Skin of body (tissue), 2 donors: ENCODE measurements around the gene NCAPH2. TPM values are rescaled to one million over a fixed set of nuclear protein-coding genes. Genes with fewer than 3 reads are reported as not detected.
"Not testable (repeated sequence)": the region's sequence is repeated elsewhere in the genome, so short reads cannot be mapped to it uniquely, and the experiment has no call there.

ENCODE experiments used
- DNase-seq: peaks from one replicate; lab custom pipeline; 2025; lab: John Stamatoyannopoulos, UW
- total RNA-seq: library from RNA; depleted of rRNA; stranded (reverse); fragments of >200 nt; gene quantifications from one replicate; pipeline ENCODE4 v1.2.3, GENCODE V29; 2014

NCAPH2 gene
- total RNA-seq, 1 donor from 2014 or later, result 29.7 TPM

DNA sequence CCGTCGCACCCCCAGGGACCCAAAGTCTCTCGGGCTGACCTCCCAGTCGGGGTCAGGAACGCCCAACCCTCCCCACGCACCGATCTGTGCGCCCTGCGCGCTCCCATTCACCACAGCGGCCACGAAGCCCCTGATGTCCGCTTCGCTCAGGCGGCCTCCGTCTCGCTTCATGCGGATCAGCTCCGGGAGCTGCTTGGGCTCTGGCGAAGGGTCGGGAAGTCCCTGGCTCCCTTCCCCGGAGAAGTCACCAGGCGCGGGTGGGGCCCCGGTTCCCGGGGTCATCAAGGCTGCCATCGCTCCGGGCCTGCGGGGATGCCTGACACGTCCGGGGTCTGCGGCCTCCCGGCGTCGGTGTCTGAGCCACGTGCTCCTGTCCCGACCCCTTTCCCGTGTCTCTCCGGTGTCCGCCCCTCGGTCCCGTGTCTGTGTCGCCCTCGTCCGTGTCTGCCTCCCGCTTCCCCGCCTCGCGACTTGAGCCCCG is 21.4 kb downstream of the NCAPH2 start:
- DNase-seq, result no peak

- no peak for DNase-seq
Measured at GRCh38 chr22:50529897-50530579, 22.0 kb downstream of the NCAPH2 start, which contains the start of gene TYMP. TYMP (minus strand) TSS chr22:50530012; CDS start chr22:50529709, 303 bp downstream.

DNA sequence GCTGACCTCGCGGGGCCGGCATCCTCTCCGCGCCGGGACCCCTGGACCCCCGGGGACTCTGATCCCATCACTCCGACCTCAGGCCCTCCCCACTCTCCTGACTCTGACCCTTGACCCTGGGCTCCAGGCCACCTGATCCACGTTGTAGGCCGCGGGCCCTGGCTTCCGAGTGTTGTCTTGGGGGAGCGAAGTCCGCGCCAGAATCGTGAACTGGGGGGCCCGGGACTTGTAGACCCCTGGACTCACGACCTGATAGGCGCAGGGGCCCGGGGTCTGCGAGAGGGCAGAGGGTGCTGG is 22.5 kb downstream of the NCAPH2 start:
- DNase-seq, result no peak

GRCh38 chr22:50530877-50531545 is 23.0 kb downstream of the NCAPH2 start:
- peak; percentile 26 for DNase-seq

DNA sequence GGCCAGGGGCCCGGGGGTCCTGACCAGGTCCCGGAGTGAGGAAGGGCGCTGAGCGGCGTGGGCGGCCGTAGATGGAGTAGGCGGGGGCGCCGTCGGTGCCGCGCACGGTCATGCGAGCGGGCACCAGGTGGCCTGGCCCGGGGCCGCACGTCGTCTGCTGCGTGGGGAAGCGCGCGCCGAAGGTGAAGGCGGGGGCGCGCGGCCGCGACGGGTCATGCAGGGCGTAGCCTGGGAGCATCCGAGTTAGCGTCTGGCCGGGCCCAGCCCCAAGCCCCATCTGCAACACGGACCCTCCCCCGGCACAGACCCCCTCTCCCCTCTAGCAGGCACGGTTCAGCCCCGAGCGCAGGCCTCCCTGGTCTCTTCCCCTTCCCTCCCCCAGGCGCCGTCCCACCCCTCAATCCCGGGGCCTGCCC is 23.5 kb downstream of the NCAPH2 start:
- no peak for DNase-seq

GRCh38 chr22:50531962-50532674 is 24.1 kb downstream of the NCAPH2 start:
- peak; percentile 29 for DNase-seq

DNA sequence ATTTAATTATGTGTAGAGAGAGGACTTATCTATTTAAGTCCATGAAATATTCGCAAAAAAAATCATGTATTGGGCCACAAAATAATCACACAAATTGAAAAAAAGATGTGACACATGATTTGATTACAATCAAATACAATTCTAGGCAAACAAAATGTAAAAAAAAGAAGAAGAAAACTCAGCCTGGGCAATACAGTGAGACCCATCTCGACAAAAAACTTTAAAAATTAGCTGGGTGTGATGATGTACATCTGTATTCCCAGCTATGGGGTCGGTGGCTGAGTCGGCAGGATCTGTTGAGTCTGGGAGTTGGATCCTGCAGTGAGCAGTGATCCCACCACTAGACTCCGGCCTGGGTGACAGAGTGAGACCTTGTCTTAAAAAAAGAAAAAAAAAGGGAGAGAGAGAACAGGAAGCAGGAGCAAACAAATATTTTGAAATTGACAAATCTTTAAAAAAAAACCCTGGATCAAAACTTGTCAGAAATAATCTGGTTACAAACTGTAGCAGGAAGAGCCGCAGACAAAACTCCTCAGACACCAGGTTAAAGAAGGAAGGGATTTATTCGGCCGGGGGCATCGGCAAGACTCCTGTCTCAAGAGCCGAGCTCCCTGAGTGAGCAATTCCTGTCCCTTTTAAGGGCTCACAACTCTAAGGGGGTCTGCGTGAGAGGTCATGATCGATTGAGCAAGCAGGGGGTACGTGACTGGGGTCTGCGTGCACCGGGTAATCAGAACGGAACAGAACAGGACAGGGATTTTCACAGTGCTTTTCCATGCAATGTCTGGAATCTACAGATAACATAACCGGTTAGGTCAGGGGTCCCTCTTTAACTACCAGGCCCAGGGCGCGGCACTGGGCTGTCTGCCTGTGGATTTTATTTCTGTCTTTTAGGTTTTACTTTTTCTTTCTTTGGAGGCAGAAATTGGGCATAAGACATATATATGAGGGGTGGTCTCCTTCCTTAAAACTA is 25.1 kb downstream of the NCAPH2 start:
- DNase-seq, result no peak

- not testable (repeated sequence) for DNase-seq
Measured at GRCh38 chr22:50533856-50534711, 26.1 kb downstream of the NCAPH2 start.

DNA sequence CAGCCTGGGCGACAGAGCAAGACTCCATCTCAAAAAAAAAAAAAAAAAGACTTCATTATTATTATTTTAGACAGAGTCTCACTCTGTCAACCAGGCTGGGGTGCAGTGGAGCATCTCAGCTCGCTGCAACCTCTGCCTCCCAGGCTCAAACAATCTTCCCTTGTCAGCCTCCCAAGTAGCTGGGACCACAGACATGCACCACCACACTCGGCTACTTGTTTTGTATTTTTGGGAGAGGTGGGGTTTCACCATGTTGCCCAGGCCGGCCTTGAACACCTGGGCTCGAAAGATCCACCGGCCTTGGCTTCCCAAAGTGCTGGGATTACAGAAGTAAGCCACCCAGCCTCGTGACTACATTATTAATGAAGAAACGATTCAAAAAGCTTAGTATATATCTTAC is 27.1 kb downstream of the NCAPH2 start:
- no peak for DNase-seq

DNA sequence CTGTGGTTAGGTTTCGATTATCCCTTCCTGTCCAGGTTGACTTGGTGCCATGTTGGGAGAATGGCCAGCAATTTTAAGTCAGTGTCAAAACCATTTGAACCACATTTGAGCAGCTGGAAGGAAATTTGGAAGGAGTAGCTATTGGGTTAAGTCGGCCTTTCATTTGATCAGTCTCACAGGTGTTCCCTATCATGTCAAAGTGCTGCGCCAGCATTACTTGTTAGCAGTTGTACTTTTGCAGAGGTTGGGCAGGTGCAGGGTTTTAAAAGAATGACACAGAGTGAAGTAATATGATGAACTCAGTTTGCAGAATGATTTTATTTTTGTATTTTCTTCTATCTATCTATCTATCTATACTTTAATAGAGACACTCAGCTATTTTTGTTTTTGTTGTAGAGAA is 28.2 kb downstream of the NCAPH2 start:
- no peak for DNase-seq

DNA sequence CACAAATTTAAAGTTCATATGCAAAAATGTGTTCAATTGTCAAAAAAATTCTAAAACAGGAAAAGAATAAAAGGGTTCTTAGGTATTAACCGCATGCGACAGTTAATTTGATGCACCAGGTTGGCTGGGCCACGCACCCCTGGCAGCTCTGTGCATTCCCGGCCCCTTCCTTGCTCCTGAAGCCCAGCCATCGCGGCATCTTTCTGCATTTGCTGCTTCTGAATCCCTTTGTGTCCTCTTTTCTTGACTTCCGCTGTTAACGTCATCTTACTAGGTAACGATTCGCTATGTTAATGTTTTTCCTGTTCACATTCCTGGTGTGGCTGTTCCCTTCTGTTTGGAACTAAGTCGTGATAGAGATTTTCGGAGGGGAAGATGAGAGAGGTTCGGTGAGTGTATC is 29.7 kb downstream of the NCAPH2 start:
- no peak for DNase-seq

- no peak for DNase-seq
Measured at GRCh38 chr22:50540381-50540780, 32.4 kb downstream of the NCAPH2 start.

GRCh38 chr22:50541667-50542026 is 33.6 kb downstream of the NCAPH2 start:
- not testable (repeated sequence) for DNase-seq

- no peak for DNase-seq
Measured at GRCh38 chr22:50542416-50542927, 34.4 kb downstream of the NCAPH2 start.

- no peak for DNase-seq
Measured at GRCh38 chr22:50544078-50544745, 36.2 kb downstream of the NCAPH2 start.

DNA sequence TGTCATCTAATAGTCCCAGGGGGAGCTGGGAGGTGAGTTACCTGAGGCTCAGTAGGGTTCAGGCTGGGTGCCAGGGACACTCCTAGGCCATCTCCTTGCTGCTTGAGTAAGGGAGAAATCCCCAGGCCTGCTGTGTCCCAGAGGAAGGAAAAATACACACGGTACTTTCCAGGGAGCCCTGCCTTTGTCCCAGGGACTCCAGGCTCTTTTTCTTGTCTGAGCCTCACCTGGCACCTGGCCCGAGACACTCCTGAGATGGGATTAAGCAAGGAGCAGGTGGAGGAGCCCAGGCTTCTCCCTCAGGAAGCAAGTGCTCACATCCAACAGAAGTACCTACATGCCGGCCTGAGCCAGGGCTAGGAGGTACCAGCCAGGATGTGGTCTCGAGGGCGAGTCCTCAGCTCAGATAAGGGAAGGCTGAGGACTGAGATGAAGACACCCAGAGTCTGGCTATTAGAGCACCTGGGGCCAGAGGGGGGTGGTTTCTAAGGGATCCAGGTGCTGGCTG is 36.8 kb downstream of the NCAPH2 start:
- no peak for DNase-seq

GRCh38 chr22:50545522-50546325 is 37.7 kb downstream of the NCAPH2 start, which contains the start of gene KLHDC7B:
KLHDC7B (plus strand) TSS chr22:50545899; CDS start chr22:50546244, 345 bp downstream.
- no peak for DNase-seq
